Mesothelial cell of epicardium (in vitro differentiated cells): ENCODE results near the gene OSBPL1A. TPM values are rescaled to one million over a fixed set of nuclear protein-coding genes. Genes with fewer than 3 reads are reported as not detected.
"Not testable (repeated sequence)": the region's sequence is repeated elsewhere in the genome, so short reads cannot be mapped to it uniquely, and the experiment has no call there.

ENCODE experiments used
- DNase-seq, 2 experiments: peaks; one replicate each; pipeline ENCODE4 v3.0.0; 2021; ENCODE audit warnings: low spot score in 2 of 2; ENCODE audit not compliant: unreplicated experiment in 2 of 2
- H3K27ac Mint-ChIP-seq: 2 replicates; pipeline ENCODE4 v1.8.0; 2021; ENCODE audit warnings: mixed read lengths
- H3K27me3 Mint-ChIP-seq: 2 replicates; pipeline ENCODE4 v1.8.0; 2021; ENCODE audit warnings: low read depth, mixed read lengths
- H3K36me3 Mint-ChIP-seq: 2 replicates; pipeline ENCODE4 v1.8.0; 2021; ENCODE audit warnings: mixed read lengths
- H3K4me1 Mint-ChIP-seq: 2 replicates; pipeline ENCODE4 v1.8.0; 2021; ENCODE audit warnings: mixed read lengths
- H3K4me3 Mint-ChIP-seq: 2 replicates; pipeline ENCODE4 v1.8.0; 2021; ENCODE audit warnings: mild to moderate bottlenecking, moderate library complexity, mixed read lengths
- H3K9me3 Mint-ChIP-seq: 2 replicates; pipeline ENCODE4 v1.8.0; 2021; ENCODE audit warnings: mixed read lengths
- CTCF ChIP-seq: fragments of 200-600 bp; sonication (generic); IDR thresholded peaks from one replicate; pipeline ENCODE4 v1.5.0; 2021; ENCODE audit warnings: antibody characterized with exemption; ENCODE audit not compliant: unreplicated experiment
- total RNA-seq: library from RNA; stranded (reverse); gene quantifications from 3 replicates; pipeline ENCODE4 v1.2.1, GENCODE V29; 2021

OSBPL1A gene
- total RNA-seq, 1 donor from 2014 or later: 36.1 TPM

GRCh38 chr18:24157855-24158254 is 239.8 kb downstream of the OSBPL1A start:
- no peak overlapping the region for H3K4me3 Mint-ChIP-seq
- DNase-seq: no peak
- H3K27me3 Mint-ChIP-seq: no peaks in the 10 kb centered on the region
- no peak for TF ChIP-seq CTCF
- H3K4me1 Mint-ChIP-seq: peaks cover 8% of the 10 kb centered on the region
- no peaks in the 10 kb centered on the region for H3K9me3 Mint-ChIP-seq
- no peak overlapping the region for H3K27ac Mint-ChIP-seq
- H3K36me3 Mint-ChIP-seq: peaks cover 37% of the 10 kb centered on the region

- Mint-ChIP-seq H3K27me3 (no peaks in the 10 kb centered on the region), H3K9me3 (no peaks in the 10 kb centered on the region), H3K4me1 (no peaks in the 10 kb centered on the region), H3K36me3 (peaks cover 37% of the 10 kb centered on the region), H3K4me3 (no peak overlapping the region), H3K27ac (no peak overlapping the region)
- no peak for TF ChIP-seq CTCF
- DNase-seq: no peak
Measured at GRCh38 chr18:24153397-24153796, 244.2 kb downstream of the OSBPL1A start.

- peaks cover 52% of the 10 kb centered on the region for H3K36me3 Mint-ChIP-seq
- H3K27ac Mint-ChIP-seq, DNase-seq: not testable (repeated sequence)
Measured at GRCh38 chr18:24149591-24149990, 248.0 kb downstream of the OSBPL1A start.

GRCh38 chr18:24142376-24142775 is 255.2 kb downstream of the OSBPL1A start:
- TF ChIP-seq CTCF: no peak
- no peak for DNase-seq
- no peak overlapping the region for H3K27ac Mint-ChIP-seq
- H3K4me1 Mint-ChIP-seq: peaks cover 9% of the 10 kb centered on the region
- no peaks in the 10 kb centered on the region for H3K27me3 Mint-ChIP-seq
- peaks cover 16% of the 10 kb centered on the region for H3K9me3 Mint-ChIP-seq
- peaks cover 32% of the 10 kb centered on the region for H3K36me3 Mint-ChIP-seq
- no peak overlapping the region for H3K4me3 Mint-ChIP-seq

More at GRCh38 chr18:24149591-24149990, 248.0 kb downstream of the OSBPL1A start:
- not testable (repeated sequence) for H3K4me3 Mint-ChIP-seq, H3K4me1 Mint-ChIP-seq, H3K27me3 Mint-ChIP-seq
- H3K9me3 Mint-ChIP-seq: peaks cover 11% of the 10 kb centered on the region

GRCh38 chr18:24140697-24141096 is 256.9 kb downstream of the OSBPL1A start:
- Mint-ChIP-seq H3K9me3 (peaks cover 6% of the 10 kb centered on the region), H3K27me3 (no peaks in the 10 kb centered on the region), H3K36me3 (peaks cover 20% of the 10 kb centered on the region), H3K4me3 (peak overlapping the region; percentile 36), H3K4me1 (peaks cover 9% of the 10 kb centered on the region), H3K27ac (no peak overlapping the region)
- no peak for DNase-seq
- no peak for TF ChIP-seq CTCF

- peak within 1 kb of the TSS; percentile 83 for H3K4me3 Mint-ChIP-seq
- peaks cover 9% of the 10 kb centered on the region for H3K4me1 Mint-ChIP-seq
- H3K27me3 Mint-ChIP-seq: no peaks in the 10 kb centered on the region
- peaks cover 5% of the 10 kb centered on the region for H3K9me3 Mint-ChIP-seq
- H3K27ac Mint-ChIP-seq: peak within 1 kb of the TSS; percentile 95
- peak; percentile 74 to 86 for DNase-seq
- TF ChIP-seq CTCF: no peak
- peaks cover 9% of the 10 kb centered on the region for H3K36me3 Mint-ChIP-seq
Measured at GRCh38 chr18:24138789-24139616, 258.6 kb downstream of the OSBPL1A start, which contains the start of gene CABYR. CABYR (plus strand) TSS chr18:24139062; CDS start chr18:24143115, 4,053 bp downstream.
